Gastrocnemius medialis (tissue), 4 donors: ENCODE data around the gene SND1.

Experiments
- POLR2A ChIP-seq, 2 donors: fragments of 450-650 bp; IDR thresholded peaks; one replicate each; pipeline ENCODE4 v1.6.1; 2017; ENCODE audit warnings: antibody characterized with exemption in 2 of 2, mild to moderate bottlenecking in 2 of 2, moderate library complexity in 2 of 2
- TF ChIP-seq, protein P1 (sequence below), 5 experiments: fragments of 450-650 bp in 3 of 5; fragments of 200-600 bp in 2 of 5; sonication (generic) in 2 of 5; IDR thresholded peaks in 4 of 5; conservative IDR thresholded peaks in 1 of 5; 1 replicate in 4 of 5; 2 replicates in 1 of 5; pipeline ENCODE4 v1.5.1; 2016 to 2019; ENCODE audit warnings: antibody characterized with exemption in 5 of 5, mild to moderate bottlenecking in 3 of 5, moderate library complexity in 3 of 5

DNA sequence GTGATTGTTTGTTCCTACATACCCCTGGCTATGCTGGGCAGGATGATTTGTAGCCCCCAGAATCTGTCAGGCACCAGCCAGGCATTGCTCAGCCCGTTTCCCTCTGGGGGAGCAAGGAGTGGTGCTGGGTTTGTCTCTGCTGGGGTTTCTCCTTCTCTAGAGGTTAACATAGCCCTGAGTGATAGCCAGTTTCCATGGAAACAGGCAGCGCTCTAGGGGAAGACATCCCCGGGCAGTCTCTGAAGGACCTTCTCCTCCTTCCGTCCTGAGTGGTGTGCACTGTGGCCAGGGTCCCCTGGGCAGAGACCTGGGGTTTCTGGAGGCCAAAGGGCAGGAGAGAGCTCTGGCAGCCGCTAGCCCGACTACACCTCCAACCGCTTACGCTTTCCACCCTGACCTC, 429.8 kb downstream of the SND1 start:
- TF ChIP-seq, protein P1, sequence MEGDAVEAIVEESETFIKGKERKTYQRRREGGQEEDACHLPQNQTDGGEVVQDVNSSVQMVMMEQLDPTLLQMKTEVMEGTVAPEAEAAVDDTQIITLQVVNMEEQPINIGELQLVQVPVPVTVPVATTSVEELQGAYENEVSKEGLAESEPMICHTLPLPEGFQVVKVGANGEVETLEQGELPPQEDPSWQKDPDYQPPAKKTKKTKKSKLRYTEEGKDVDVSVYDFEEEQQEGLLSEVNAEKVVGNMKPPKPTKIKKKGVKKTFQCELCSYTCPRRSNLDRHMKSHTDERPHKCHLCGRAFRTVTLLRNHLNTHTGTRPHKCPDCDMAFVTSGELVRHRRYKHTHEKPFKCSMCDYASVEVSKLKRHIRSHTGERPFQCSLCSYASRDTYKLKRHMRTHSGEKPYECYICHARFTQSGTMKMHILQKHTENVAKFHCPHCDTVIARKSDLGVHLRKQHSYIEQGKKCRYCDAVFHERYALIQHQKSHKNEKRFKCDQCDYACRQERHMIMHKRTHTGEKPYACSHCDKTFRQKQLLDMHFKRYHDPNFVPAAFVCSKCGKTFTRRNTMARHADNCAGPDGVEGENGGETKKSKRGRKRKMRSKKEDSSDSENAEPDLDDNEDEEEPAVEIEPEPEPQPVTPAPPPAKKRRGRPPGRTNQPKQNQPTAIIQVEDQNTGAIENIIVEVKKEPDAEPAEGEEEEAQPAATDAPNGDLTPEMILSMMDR (IDR thresholded peaks at IDR 0.05 in 4 of 5, conservative IDR thresholded peaks at IDR 0.05 in 1 of 5), result no peak
- TF ChIP-seq POLR2A (IDR thresholded peaks at IDR 0.05), result no peak
